Astrocyte of the cerebellum (primary cell): Measurements from ENCODE around the gene TM9SF2.

Experiments used
- DNase-seq: peaks from one replicate; pipeline ENCODE4 v3.0.0-alpha.2; 2011; ENCODE audit warnings: low read depth
- H3K4me3 ChIP-seq: 2 replicates; pipeline ENCODE4 v1.5.1; 2011; ENCODE audit warnings: mild to moderate bottlenecking, low read depth, low read length, moderate library complexity
- in situ Hi-C: cut with HindIII; loops from 2 replicates; pipeline ENCODE4 v1.10.0; 2017; ENCODE audit warnings: low sequenced_read_pairs
- TF ChIP-seq, protein P1 (sequence below): IDR thresholded peaks from 2 replicates; pipeline ENCODE4 v1.5.1; 2012; ENCODE audit warnings: low read length, low read depth, moderate library complexity, mild to moderate bottlenecking; ENCODE audit errors: missing control alignments

Gene TM9SF2

DNA sequence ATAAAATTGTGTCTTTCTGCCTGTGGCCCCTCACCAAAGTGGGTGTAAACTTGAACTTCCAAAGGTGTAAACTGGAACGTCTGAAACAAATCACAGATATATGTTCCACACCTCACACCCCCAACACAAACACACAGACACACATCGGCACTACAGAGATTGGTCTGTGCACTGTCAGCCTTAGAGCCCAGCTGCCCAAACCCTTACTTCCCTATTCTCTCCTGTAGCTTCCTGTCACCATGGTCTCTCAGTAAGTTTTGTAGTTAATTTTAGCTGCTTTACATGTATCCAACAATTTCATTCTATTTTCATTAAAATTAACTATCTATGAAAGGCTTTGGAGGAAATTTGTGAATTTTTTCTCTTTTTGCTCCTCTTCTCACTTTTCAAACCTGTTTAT, 5.4 kb downstream of the TM9SF2 start:
- TF ChIP-seq, protein P1, sequence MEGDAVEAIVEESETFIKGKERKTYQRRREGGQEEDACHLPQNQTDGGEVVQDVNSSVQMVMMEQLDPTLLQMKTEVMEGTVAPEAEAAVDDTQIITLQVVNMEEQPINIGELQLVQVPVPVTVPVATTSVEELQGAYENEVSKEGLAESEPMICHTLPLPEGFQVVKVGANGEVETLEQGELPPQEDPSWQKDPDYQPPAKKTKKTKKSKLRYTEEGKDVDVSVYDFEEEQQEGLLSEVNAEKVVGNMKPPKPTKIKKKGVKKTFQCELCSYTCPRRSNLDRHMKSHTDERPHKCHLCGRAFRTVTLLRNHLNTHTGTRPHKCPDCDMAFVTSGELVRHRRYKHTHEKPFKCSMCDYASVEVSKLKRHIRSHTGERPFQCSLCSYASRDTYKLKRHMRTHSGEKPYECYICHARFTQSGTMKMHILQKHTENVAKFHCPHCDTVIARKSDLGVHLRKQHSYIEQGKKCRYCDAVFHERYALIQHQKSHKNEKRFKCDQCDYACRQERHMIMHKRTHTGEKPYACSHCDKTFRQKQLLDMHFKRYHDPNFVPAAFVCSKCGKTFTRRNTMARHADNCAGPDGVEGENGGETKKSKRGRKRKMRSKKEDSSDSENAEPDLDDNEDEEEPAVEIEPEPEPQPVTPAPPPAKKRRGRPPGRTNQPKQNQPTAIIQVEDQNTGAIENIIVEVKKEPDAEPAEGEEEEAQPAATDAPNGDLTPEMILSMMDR: no peak
- in situ Hi-C loops: no loop called here
- DNase-seq: no peak
- no peak overlapping the region for H3K4me3 ChIP-seq

DNA sequence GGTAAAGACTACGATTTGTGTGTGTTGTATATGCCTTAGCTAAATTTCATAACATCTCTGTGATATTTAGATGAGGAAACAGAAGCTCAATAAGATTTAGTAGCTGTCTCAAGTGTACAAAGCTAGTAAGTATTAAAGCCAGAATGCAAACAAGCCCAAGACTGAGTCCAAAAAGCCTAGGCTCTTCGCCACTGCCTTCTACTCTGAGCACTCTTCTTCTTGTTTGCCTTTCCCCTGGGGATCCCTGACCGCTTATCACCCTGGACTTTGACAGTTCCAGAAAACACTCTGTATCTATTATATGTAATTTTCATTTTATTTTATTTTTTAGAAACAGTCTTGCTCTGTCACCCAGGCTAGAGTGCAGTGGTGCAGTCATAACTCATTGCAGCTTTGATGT, 5.8 kb downstream of the TM9SF2 start:
- TF ChIP-seq, protein P1: no peak
- in situ Hi-C loops: no loop called here
- no peak overlapping the region for H3K4me3 ChIP-seq
- DNase-seq: no peak

DNA sequence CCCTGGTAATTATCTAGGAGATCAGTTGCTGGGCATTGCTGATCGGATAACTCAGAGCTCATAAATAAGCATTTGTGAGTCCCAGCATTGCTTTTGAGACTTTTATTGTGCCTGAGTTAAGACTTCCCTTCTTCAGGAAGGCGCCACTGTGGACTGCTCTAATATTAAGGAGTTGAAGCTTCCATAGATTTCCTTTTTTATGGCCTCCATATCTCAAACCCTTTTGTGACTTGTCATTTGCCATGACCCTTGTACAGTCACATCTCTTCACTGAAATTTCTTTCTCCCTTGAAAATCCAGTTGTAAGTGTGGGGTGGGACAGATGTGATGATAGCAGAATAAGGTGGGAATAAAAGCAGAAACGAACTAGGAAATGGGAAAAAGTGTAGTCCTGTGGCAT, 6.3 kb downstream of the TM9SF2 start:
- H3K4me3 ChIP-seq: no peak overlapping the region
- no peak for DNase-seq
- in situ Hi-C loops: no loop called here
- TF ChIP-seq, protein P1: no peak

DNA sequence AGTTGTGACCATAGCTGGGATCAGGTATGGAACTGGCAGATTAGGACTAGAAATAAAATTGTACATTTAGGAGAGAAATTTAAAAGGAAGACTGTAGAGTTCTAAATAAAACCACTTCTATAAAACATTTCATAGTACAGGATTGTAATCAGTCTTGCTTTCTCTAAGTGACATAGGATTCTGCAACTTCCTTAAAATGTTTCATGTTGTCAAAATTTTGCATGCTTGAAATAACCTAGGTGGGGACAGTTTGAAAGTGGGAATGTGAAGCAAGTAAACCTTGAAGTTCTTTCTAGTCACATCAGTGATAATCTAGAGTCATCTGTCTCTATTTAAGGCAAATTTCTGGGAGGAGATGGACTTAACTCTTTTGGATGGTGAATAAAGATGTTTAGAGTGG, 6.7 kb downstream of the TM9SF2 start:
- TF ChIP-seq, protein P1: no peak
- in situ Hi-C loops: no loop called here
- no peak overlapping the region for H3K4me3 ChIP-seq
- DNase-seq: no peak

DNA sequence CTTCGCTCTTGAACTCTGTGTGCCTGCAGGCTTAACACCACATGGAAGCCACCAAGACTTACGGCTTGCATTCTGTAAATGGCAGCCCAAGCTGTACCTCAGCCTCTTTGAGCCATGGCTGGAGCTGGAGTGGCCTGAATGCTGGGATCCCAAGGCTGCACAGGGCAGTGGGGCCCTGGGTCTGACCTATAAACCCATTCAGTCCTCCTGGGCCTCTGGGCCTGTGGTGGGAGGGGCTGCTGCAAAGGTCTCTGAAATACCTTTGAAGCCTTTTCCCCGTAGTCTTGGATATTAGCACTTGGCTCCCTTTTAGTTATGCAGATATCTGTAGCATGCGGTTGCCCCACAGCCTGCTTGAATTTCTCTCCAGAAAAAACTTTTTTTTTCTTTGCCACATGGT, 8.2 kb downstream of the TM9SF2 start:
- DNase-seq: no peak
- no peak overlapping the region for H3K4me3 ChIP-seq
- TF ChIP-seq, protein P1: no peak
- in situ Hi-C loops: no loop called here

DNA sequence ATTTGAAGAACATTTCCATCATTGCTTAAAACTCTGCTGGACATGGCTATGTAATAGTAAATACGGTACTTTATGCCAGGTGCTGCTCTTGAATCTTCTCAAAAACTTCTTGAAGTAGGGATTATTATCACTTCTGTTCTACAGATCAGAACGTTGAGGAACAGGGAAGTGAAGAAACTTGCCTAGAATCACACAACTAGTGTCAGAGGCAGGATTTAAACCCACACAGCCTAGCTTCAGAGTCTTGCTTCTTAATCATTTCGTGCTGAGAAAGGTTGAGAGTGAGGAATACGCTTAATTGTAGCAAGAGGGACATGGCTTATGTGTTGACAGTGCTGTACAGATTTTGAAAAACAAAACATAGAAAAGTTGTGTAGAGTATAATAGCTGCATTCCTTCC, 13.5 kb downstream of the TM9SF2 start:
- no peak overlapping the region for H3K4me3 ChIP-seq
- in situ Hi-C loops: no loop called here
- no peak for DNase-seq
- TF ChIP-seq, protein P1: no peak
